ENCODE results near the gene GAB3. TPM values are rescaled to one million over a fixed set of nuclear protein-coding genes. Genes with fewer than 3 reads are reported as not detected.

Gene GAB3
- total RNA-seq, 1 donor from 2014 or later, result 0.90 TPM

- Mint-ChIP-seq H3K4me1 (ENCODE audit: unreplicated experiment) (peaks cover 16% of the 10 kb centered on the region), H3K36me3 (ENCODE audit: low read depth, unreplicated experiment) (no peaks in the 10 kb centered on the region), H3K9me3 (ENCODE audit: unreplicated experiment) (no peaks in the 10 kb centered on the region), H3K4me3 (ENCODE audit: unreplicated experiment) (no peak overlapping the region), H3K27ac (ENCODE audit: unreplicated experiment) (no peak overlapping the region), H3K27me3 (ENCODE audit: unreplicated experiment) (no peaks in the 10 kb centered on the region)
- TF ChIP-seq, protein P1, sequence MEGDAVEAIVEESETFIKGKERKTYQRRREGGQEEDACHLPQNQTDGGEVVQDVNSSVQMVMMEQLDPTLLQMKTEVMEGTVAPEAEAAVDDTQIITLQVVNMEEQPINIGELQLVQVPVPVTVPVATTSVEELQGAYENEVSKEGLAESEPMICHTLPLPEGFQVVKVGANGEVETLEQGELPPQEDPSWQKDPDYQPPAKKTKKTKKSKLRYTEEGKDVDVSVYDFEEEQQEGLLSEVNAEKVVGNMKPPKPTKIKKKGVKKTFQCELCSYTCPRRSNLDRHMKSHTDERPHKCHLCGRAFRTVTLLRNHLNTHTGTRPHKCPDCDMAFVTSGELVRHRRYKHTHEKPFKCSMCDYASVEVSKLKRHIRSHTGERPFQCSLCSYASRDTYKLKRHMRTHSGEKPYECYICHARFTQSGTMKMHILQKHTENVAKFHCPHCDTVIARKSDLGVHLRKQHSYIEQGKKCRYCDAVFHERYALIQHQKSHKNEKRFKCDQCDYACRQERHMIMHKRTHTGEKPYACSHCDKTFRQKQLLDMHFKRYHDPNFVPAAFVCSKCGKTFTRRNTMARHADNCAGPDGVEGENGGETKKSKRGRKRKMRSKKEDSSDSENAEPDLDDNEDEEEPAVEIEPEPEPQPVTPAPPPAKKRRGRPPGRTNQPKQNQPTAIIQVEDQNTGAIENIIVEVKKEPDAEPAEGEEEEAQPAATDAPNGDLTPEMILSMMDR (IDR thresholded peaks at IDR 0.05; ENCODE audit: unreplicated experiment), result no peak
- DNase-seq (ENCODE audit: low spot score), result no peak
Observed at GRCh38 chrX:154715825-154716224, 35.1 kb downstream of the GAB3 start.

GRCh38 chrX:154714925-154715324 lies 36.0 kb downstream of the GAB3 start:
- H3K36me3 Mint-ChIP-seq (ENCODE audit: low read depth, unreplicated experiment), result no peaks in the 10 kb centered on the region
- H3K4me3 Mint-ChIP-seq (ENCODE audit: unreplicated experiment), result no peak overlapping the region
- no peaks in the 10 kb centered on the region for H3K9me3 Mint-ChIP-seq (ENCODE audit: unreplicated experiment)
- TF ChIP-seq, protein P1 (IDR thresholded peaks at IDR 0.05; ENCODE audit: unreplicated experiment), result peak; percentile 78
- H3K27me3 Mint-ChIP-seq (ENCODE audit: unreplicated experiment), result no peaks in the 10 kb centered on the region
- peaks cover 16% of the 10 kb centered on the region for H3K4me1 Mint-ChIP-seq (ENCODE audit: unreplicated experiment)
- DNase-seq (ENCODE audit: low spot score), result peak; percentile 50
- no peak overlapping the region for H3K27ac Mint-ChIP-seq (ENCODE audit: unreplicated experiment)

GRCh38 chrX:154712781-154713740 lies 37.8 kb downstream of the GAB3 start:
- Mint-ChIP-seq H3K27me3 (ENCODE audit: unreplicated experiment) (no peaks in the 10 kb centered on the region), H3K4me1 (ENCODE audit: unreplicated experiment) (peaks cover 4% of the 10 kb centered on the region), H3K9me3 (ENCODE audit: unreplicated experiment) (no peaks in the 10 kb centered on the region), H3K36me3 (ENCODE audit: low read depth, unreplicated experiment) (no peaks in the 10 kb centered on the region), H3K4me3 (ENCODE audit: unreplicated experiment) (no peak overlapping the region), H3K27ac (ENCODE audit: unreplicated experiment) (no peak overlapping the region)
- no peak for DNase-seq (ENCODE audit: low spot score)
- TF ChIP-seq, protein P1 (IDR thresholded peaks at IDR 0.05; ENCODE audit: unreplicated experiment), result no peak

- Mint-ChIP-seq H3K9me3 (ENCODE audit: unreplicated experiment) (no peaks in the 10 kb centered on the region), H3K27me3 (ENCODE audit: unreplicated experiment) (no peaks in the 10 kb centered on the region)
Observed at GRCh38 chrX:154711264-154711663, 39.6 kb downstream of the GAB3 start.

More at GRCh38 chrX:154711264-154711663, 39.6 kb downstream of the GAB3 start:
- H3K36me3 Mint-ChIP-seq (ENCODE audit: low read depth, unreplicated experiment), result no peaks in the 10 kb centered on the region
- TF ChIP-seq, protein P1 (IDR thresholded peaks at IDR 0.05; ENCODE audit: unreplicated experiment), result no peak
- DNase-seq (ENCODE audit: low spot score), result no peak
- no peaks in the 10 kb centered on the region for H3K4me1 Mint-ChIP-seq (ENCODE audit: unreplicated experiment)
- H3K27ac Mint-ChIP-seq (ENCODE audit: unreplicated experiment), result no peak overlapping the region
- no peak overlapping the region for H3K4me3 Mint-ChIP-seq (ENCODE audit: unreplicated experiment)

Measured in endothelial cell (in vitro differentiated cells).